ENCODE results near the gene SNCA.

Gene SNCA

GRCh38 chr4:89739311-89739988, 97.5 kb downstream of the SNCA start (continued):
- TF ChIP-seq ZBTB10 (tag by site-specific recombination; IDR thresholded peaks at IDR 0.05) (no peak), ZNF114 (tag by site-specific recombination; IDR thresholded peaks at IDR 0.05) (no peak)

GRCh38 chr4:89737888-89738287, 99.1 kb downstream of the SNCA start:
- Histone ChIP-seq H3K4me1 (ENCODE audit: control insufficient read depth, insufficient read depth, low read length) (no peaks in the 10 kb centered on the region), H3K4me3 (ENCODE audit: low read depth, low read length) (no peak overlapping the region), H3K9me3 (ENCODE audit: control insufficient read depth, insufficient read depth, low read depth, low read length) (no peaks in the 10 kb centered on the region), H3K27ac (ENCODE audit: extremely low read depth, low read depth, low read length) (no peak overlapping the region), H3K36me3 (ENCODE audit: control insufficient read depth in 2 of 2, insufficient read depth in 1 of 2, low read length in 2 of 2) (no peaks in the 10 kb centered on the region)
- no peak for TF ChIP-seq SCRT2 (tag by site-specific recombination; IDR thresholded peaks at IDR 0.05)
- TF ChIP-seq ZNF202 (tag by site-specific recombination; IDR thresholded peaks at IDR 0.05; ENCODE audit: borderline replicate concordance), result no peak
- no peak for TF ChIP-seq KLF7 (tag by site-specific recombination; IDR thresholded peaks at IDR 0.05; ENCODE audit: borderline replicate concordance)
- no peak for TF ChIP-seq ZNF133 (tag by site-specific recombination; IDR thresholded peaks at IDR 0.05)
- no peak for TF ChIP-seq ZNF677 (tag by site-specific recombination; IDR thresholded peaks at IDR 0.05)
- TF ChIP-seq PRDM1 (tag by site-specific recombination; IDR thresholded peaks at IDR 0.05), result no peak
- peak; percentile 70 for TF ChIP-seq SP7 (tag by site-specific recombination; IDR thresholded peaks at IDR 0.05)
- TF ChIP-seq, protein P1, sequence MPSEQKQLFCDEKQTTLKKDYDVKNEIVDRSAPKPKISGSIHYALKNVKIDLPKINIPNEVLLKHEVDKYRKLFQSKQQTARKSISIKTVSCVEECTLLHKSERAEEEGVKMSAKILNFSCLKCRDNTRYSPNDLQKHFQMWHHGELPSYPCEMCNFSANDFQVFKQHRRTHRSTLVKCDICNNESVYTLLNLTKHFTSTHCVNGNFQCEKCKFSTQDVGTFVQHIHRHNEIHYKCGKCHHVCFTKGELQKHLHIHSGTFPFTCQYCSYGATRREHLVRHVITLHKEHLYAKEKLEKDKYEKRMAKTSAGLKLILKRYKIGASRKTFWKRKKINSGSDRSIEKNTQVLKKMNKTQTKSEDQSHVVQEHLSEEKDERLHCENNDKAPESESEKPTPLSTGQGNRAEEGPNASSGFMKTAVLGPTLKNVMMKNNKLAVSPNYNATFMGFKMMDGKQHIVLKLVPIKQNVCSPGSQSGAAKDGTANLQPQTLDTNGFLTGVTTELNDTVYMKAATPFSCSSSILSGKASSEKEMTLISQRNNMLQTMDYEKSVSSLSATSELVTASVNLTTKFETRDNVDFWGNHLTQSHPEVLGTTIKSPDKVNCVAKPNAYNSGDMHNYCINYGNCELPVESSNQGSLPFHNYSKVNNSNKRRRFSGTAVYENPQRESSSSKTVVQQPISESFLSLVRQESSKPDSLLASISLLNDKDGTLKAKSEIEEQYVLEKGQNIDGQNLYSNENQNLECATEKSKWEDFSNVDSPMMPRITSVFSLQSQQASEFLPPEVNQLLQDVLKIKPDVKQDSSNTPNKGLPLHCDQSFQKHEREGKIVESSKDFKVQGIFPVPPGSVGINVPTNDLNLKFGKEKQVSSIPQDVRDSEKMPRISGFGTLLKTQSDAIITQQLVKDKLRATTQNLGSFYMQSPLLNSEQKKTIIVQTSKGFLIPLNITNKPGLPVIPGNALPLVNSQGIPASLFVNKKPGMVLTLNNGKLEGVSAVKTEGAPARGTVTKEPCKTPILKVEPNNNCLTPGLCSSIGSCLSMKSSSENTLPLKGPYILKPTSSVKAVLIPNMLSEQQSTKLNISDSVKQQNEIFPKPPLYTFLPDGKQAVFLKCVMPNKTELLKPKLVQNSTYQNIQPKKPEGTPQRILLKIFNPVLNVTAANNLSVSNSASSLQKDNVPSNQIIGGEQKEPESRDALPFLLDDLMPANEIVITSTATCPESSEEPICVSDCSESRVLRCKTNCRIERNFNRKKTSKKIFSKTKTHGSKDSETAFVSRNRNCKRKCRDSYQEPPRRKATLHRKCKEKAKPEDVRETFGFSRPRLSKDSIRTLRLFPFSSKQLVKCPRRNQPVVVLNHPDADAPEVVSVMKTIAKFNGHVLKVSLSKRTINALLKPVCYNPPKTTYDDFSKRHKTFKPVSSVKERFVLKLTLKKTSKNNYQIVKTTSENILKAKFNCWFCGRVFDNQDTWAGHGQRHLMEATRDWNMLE (tag by site-specific recombination; conservative IDR thresholded peaks at IDR 0.05; ENCODE audit: low read depth), result no peak
- POLR2A ChIA-PET, result no interaction called here
- CTCF ChIA-PET, result interaction anchor here (0.6 kb wide), 1 partner anchor 340 kb away, joined by 4 read pairs; no protein-coding TSS in a partner anchor

DNA sequence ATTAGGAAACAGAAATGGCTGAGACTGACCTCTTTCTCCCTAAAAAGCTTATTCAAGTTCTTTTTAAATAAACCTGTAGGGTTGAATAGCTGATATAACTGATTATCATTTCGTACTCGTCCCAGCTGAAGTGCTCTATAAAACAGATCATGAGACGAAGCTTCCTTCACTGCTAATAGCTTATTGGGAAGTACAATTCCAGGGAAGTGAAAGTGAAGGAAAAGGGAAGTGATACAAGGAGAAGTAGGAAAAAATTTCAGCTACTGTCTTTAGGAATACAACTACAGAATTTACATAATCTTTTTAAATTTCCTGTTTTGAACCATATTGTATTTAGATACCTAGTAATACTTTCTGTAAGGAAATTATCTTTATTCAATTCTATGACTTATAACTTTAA, 103.0 kb downstream of the SNCA start:
- Histone ChIP-seq H3K4me3 (ENCODE audit: low read depth, low read length) (no peak overlapping the region), H3K27ac (ENCODE audit: extremely low read depth, low read depth, low read length) (no peak overlapping the region), H3K36me3 (ENCODE audit: control insufficient read depth in 2 of 2, insufficient read depth in 1 of 2, low read length in 2 of 2) (no peaks in the 10 kb centered on the region), H3K9me3 (ENCODE audit: control insufficient read depth, insufficient read depth, low read depth, low read length) (no peaks in the 10 kb centered on the region), H3K4me1 (ENCODE audit: control insufficient read depth, insufficient read depth, low read length) (no peaks in the 10 kb centered on the region)
- POLR2A ChIA-PET, result no interaction called here
- CTCF ChIA-PET, result no interaction called here
- TF ChIP-seq ZBTB10 (tag by site-specific recombination; IDR thresholded peaks at IDR 0.05) (no peak), ZNF645 (tag by site-specific recombination; IDR thresholded peaks at IDR 0.05) (no peak), ZBTB20 (tag by site-specific recombination; IDR thresholded peaks at IDR 0.05) (no peak), ZNF394 (tag by site-specific recombination; IDR thresholded peaks at IDR 0.05; ENCODE audit: borderline replicate concordance) (no peak), ZNF791 (tag by site-specific recombination; IDR thresholded peaks at IDR 0.05) (no peak), GLIS1 (tag by site-specific recombination; IDR thresholded peaks at IDR 0.05) (no peak)
- TF ChIP-seq, protein P2, sequence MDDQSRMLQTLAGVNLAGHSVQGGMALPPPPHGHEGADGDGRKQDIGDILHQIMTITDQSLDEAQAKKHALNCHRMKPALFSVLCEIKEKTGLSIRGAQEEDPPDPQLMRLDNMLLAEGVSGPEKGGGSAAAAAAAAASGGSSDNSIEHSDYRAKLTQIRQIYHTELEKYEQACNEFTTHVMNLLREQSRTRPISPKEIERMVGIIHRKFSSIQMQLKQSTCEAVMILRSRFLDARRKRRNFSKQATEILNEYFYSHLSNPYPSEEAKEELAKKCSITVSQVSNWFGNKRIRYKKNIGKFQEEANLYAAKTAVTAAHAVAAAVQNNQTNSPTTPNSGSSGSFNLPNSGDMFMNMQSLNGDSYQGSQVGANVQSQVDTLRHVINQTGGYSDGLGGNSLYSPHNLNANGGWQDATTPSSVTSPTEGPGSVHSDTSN (CRISPR knock-in tag; IDR thresholded peaks at IDR 0.05), result no peak

All from HEK293 (cell line).